GM12878 (cell line): ENCODE results near the gene PLA2G4E. TPM values are rescaled to one million over a fixed set of nuclear protein-coding genes. Genes with fewer than 3 reads are reported as not detected.

Source experiments
- ATAC-seq: fragments of 200-7000 bp; cut with Tn5 transposase; 3 replicates; pipeline ENCODE4 v1.9.1; 2020; ENCODE audit warnings: mild to moderate bottlenecking, moderate library complexity
- BruUV-seq: library from RNA; stranded (reverse); fragments of 400-500 nt; replicated peaks from 2 replicates; lab custom pipeline; 2021; lab: Mats Ljungman, UMichigan
- CTCF ChIA-PET: fragments of 300-600 bp; sonication (Branson Sonifier 250); formaldehyde crosslinking; extraction: SDS; loops from one replicate; lab custom pipeline; 2021; ENCODE audit warnings: inconsistent platforms; lab: Yijun Ruan, JAX
- POLR2A ChIA-PET: fragments of 350-600 bp; formaldehyde crosslinking; extraction: SDS; loops from one replicate; lab custom pipeline; 2021; ENCODE audit warnings: inconsistent platforms; lab: Charles Lee
- RAD21 ChIA-PET: fragments of 300-600 bp; sonication (Branson Sonifier 250); formaldehyde crosslinking; loops from one replicate; lab custom pipeline; 2023; ENCODE audit warnings: antibody characterized with exemption; ENCODE audit not compliant: unreplicated experiment; lab: Charles Lee
- SMC1A ChIA-PET: fragments of 300-600 bp; sonication (Branson Sonifier 250); formaldehyde crosslinking; loops from one replicate; lab custom pipeline; 2023; ENCODE audit not compliant: unreplicated experiment, uncharacterized antibody; lab: Charles Lee
- DNase-seq: peaks from one replicate; pipeline ENCODE4 v3.0.0-alpha.2; 2011; ENCODE audit warnings: low read depth, low spot score
- FAIRE-seq: peaks from 3 replicates; lab custom pipeline; 2011; peaks lifted over from hg19 to GRCh38; lab: Jason Lieb, UNC
- H2AFZ ChIP-seq: 2 replicates; pipeline ENCODE4 v1.6.0; 2011; ENCODE audit warnings: low read depth, low read length, control low read depth; ENCODE audit not compliant: control insufficient read depth
- H3K27ac ChIP-seq: 2 replicates; pipeline ENCODE4 v1.5.1; 2011; ENCODE audit warnings: control low read depth; ENCODE audit not compliant: control insufficient read depth, insufficient read depth
- H3K27me3 ChIP-seq, 2 experiments: replicated peaks in 1 of 2; 2 replicates each; pipeline versions ENCODE4 v1.6.0 to v1.6.1; 2011; ENCODE audit warnings: low read length in 1 of 2; ENCODE audit not compliant: control insufficient read depth in 2 of 2, insufficient read depth in 2 of 2
- H3K36me3 ChIP-seq, 2 experiments: 2 replicates each; pipeline ENCODE4 v1.5.1; 2011; ENCODE audit warnings: low read length in 1 of 2; ENCODE audit not compliant: control insufficient read depth in 2 of 2, insufficient read depth in 2 of 2
- H3K4me1 ChIP-seq: 2 replicates; pipeline ENCODE4 v1.6.1; 2011; ENCODE audit warnings: mild to moderate bottlenecking, low read length, moderate library complexity, mixed read lengths; ENCODE audit not compliant: control insufficient read depth, insufficient read depth
- H3K4me2 ChIP-seq: 2 replicates; pipeline ENCODE4 v1.6.0; 2011; ENCODE audit warnings: control low read depth; ENCODE audit not compliant: control insufficient read depth, insufficient read depth
- H3K4me3 ChIP-seq: fragments of 200-600 bp; sonication (generic); 2 replicates; pipeline ENCODE4 v1.5.1; 2016
- H3K79me2 ChIP-seq: 2 replicates; pipeline ENCODE4 v1.6.0; 2011; ENCODE audit warnings: low read length; ENCODE audit not compliant: control insufficient read depth, insufficient read depth
- H3K9ac ChIP-seq: 2 replicates; pipeline ENCODE4 v1.8.0; 2011; ENCODE audit warnings: low read length, control low read depth, mixed read lengths; ENCODE audit not compliant: control insufficient read depth, insufficient read depth
- H3K9me3 ChIP-seq: replicated peaks from 3 replicates; pipeline ENCODE4 v1.5.1; 2011; ENCODE audit warnings: mild to moderate bottlenecking, low read length; ENCODE audit not compliant: control insufficient read depth, insufficient read depth
- H4K20me1 ChIP-seq: 2 replicates; pipeline ENCODE4 v1.6.0; 2011; ENCODE audit not compliant: control insufficient read depth, insufficient read depth
- BACH1 ChIP-seq: fragments of 450-650 bp; IDR thresholded peaks from 2 replicates; pipeline ENCODE4 v1.6.1; 2017; ENCODE audit warnings: mild to moderate bottlenecking, borderline replicate concordance
- CHD4 ChIP-seq: fragments of 200-600 bp; sonication (generic); IDR thresholded peaks from 2 replicates; pipeline ENCODE4 v1.6.1; 2016; ENCODE audit warnings: mild to moderate bottlenecking
- EZH2 ChIP-seq: IDR thresholded peaks from 2 replicates; pipeline ENCODE4 v1.6.1; 2012; ENCODE audit warnings: low read depth, mild to moderate bottlenecking, control low read depth, inconsistent platforms, low read length, borderline replicate concordance; ENCODE audit not compliant: control insufficient read depth
- HCFC1 ChIP-seq: fragments of 150-350 bp; IDR thresholded peaks from 2 replicates; pipeline ENCODE4 v1.6.1; 2014; ENCODE audit warnings: low read length
- IRF3 ChIP-seq: fragments of 450-650 bp; IDR thresholded peaks from 2 replicates; pipeline ENCODE4 v1.6.1; 2014; ENCODE audit warnings: mild to moderate bottlenecking
- NFXL1 ChIP-seq: fragments of 450-650 bp; IDR thresholded peaks from 2 replicates; pipeline ENCODE4 v1.6.1; 2017; ENCODE audit warnings: antibody characterized with exemption, mild to moderate bottlenecking, borderline replicate concordance
- NFYB ChIP-seq: IDR thresholded peaks from 2 replicates; pipeline ENCODE4 v1.6.1; 2011; ENCODE audit warnings: low read depth, mild to moderate bottlenecking, low read length, improper control_type of control experiment, moderate library complexity; ENCODE audit not compliant: insufficient read depth
- RBBP5 ChIP-seq: fragments of 200-600 bp; sonication (generic); conservative IDR thresholded peaks from 2 replicates; pipeline ENCODE4 v1.6.1; 2016
- RFX5 ChIP-seq: IDR thresholded peaks from 2 replicates; pipeline ENCODE4 v1.6.1; 2011; ENCODE audit warnings: low read depth, low read length, improper control_type of control experiment
- RUNX3 ChIP-seq: IDR thresholded peaks from 2 replicates; pipeline ENCODE4 v1.6.1; 2012; ENCODE audit warnings: low read length, inconsistent platforms
- SKIL ChIP-seq: fragments of 450-650 bp; IDR thresholded peaks from 2 replicates; pipeline ENCODE4 v1.6.1; 2017; ENCODE audit warnings: mild to moderate bottlenecking, low read depth, inconsistent platforms; ENCODE audit not compliant: poor library complexity, severe bottlenecking
- STAT3 ChIP-seq: IDR thresholded peaks from 2 replicates; pipeline ENCODE4 v1.6.1; 2011; ENCODE audit warnings: low read depth, low read length, improper control_type of control experiment
- ZNF274 ChIP-seq: IDR thresholded peaks from one replicate; pipeline ENCODE4 v1.8.0; 2011; ENCODE audit not compliant: insufficient read length, insufficient read depth
- ZNF622 ChIP-seq: fragments of 450-650 bp; IDR thresholded peaks from 2 replicates; pipeline ENCODE4 v1.6.1; 2017; ENCODE audit warnings: mild to moderate bottlenecking, inconsistent platforms
- WGBS: methylation state at CpG from one replicate; pipeline ENCODE4 v1.1.6; 2016; ENCODE audit warnings: low lambda C conversion rate; ENCODE audit not compliant: insufficient replicate concordance, insufficient coverage; ENCODE audit errors: missing lambda C conversion rate; 5-methylcytosine and 5-hydroxymethylcytosine counted together
- in situ Hi-C: fragments of 300-500 bp; cut with MboI; formaldehyde crosslinking; loops from 9 replicates; pipeline ENCODE4 v1.14.3; 2018; ENCODE audit warnings: mixed read lengths
- intact Hi-C: fragments of 100-400 bp; cut with micrococcal nuclease; formaldehyde crosslinking; loops from one replicate; pipeline ENCODE4 v1.14.2; 2022; ENCODE audit not compliant: unreplicated experiment
- polyA plus RNA-seq, 11 experiments: library from polyadenylated mRNA; depleted of rRNA in 4 of 11; unstranded in 6 of 11; stranded (reverse) in 5 of 11; fragments of >200 nt; fragmentation: Nextera tagmentation in 4 of 11; fragmentation: Illumina TruSeq in 1 of 11; extraction: Ambion mirVana in 4 of 11; extraction: Trizol in 1 of 11; gene quantifications; 1 replicate in 1 of 11; 2 replicates in 10 of 11; pipeline versions ENCODE4 v1.2.1 to v1.2.3, GENCODE V29; 2011 to 2016; ENCODE audit warnings: inconsistent platforms in 2 of 11, missing spikeins in 2 of 11, low read depth in 1 of 11
- total RNA-seq, 4 experiments: library from RNA; depleted of rRNA in 3 of 4; stranded (reverse); fragments of >200 nt in 3 of 4; fragmentation: Illumina TruSeq in 1 of 4; extraction: Trizol in 1 of 4; gene quantifications; 2 replicates each; pipeline versions ENCODE4 v1.2.1 to v1.2.3, GENCODE V29; 2013 to 2021

The PLA2G4E gene
- total and polyA plus RNA-seq, 10 of the 15 experiments (the other 5 are each of a cell fraction or from before 2014, with no cell fraction given) = 0.05 to 0.32 (median 0.06) TPM; not detected in 5

- H3K9me3 ChIP-seq = no peaks in the 10 kb centered on the region
- H3K4me3 ChIP-seq = no peak overlapping the region
- ChIA-PET RAD21 (interaction anchor here (0.7 to 4.2 kb wide), 15 partner anchors 50 to 1237 kb away, joined by 3 to 38 read pairs (median 4); no protein-coding TSS in a partner anchor), POLR2A (interaction anchor here (1.1 to 1.2 kb wide), 2 partner anchors 95 to 149 kb away, joined by 3 read pairs; no protein-coding TSS in a partner anchor), CTCF (interaction anchor here (0.6 to 11.8 kb wide), 24 partner anchors 10 to 1910 kb away, joined by 3 to 137 read pairs (median 6); partner anchors contain the start of genes EHD4 and MAPKBP1), SMC1A (interaction anchor here (0.6 to 4.1 kb wide), 16 partner anchors 9 to 215 kb away, joined by 3 to 49 read pairs (median 4); partner anchors contain the start of gene MAPKBP1)
- no peaks in the 10 kb centered on the region for H3K79me2 ChIP-seq
- no peak overlapping the region for H2AFZ ChIP-seq
- no peaks in the 10 kb centered on the region; a peak in 1 of 4 replicates for H3K27me3 ChIP-seq
- TF ChIP-seq ZNF622 (no peak), STAT3 (no peak)
- H4K20me1 ChIP-seq = no peaks in the 10 kb centered on the region
- H3K4me2 ChIP-seq = no peak overlapping the region
- no peak overlapping the region for H3K9ac ChIP-seq
- no peak for FAIRE-seq
- no peaks in the 10 kb centered on the region for H3K36me3 ChIP-seq
- WGBS = 45% methylated on average over 21 of the region's 21 CpGs
- no peaks in the 10 kb centered on the region for H3K4me1 ChIP-seq
- no TSS peak for BruUV-seq
- in situ Hi-C loops = no loop called here
- no peak for DNase-seq
- intact Hi-C loops = loop anchor here (1.0 to 2.0 kb wide), 3 partner anchors 70 to 146 kb away; no protein-coding TSS in a partner anchor
- ATAC-seq = no peak
- no peak overlapping the region for H3K27ac ChIP-seq
Measured at GRCh38 chr15:41988896-41989572, 31.8 kb downstream of the PLA2G4E start.

GRCh38 chr15:41987925-41988275 lies 32.9 kb downstream of the PLA2G4E start:
- ChIA-PET POLR2A (no interaction called here), SMC1A (interaction anchor here (0.7 to 4.1 kb wide), 3 partner anchors 8 to 67 kb away, joined by 3 to 49 read pairs (median 3); no protein-coding TSS in a partner anchor), CTCF (interaction anchor here (0.7 to 11.8 kb wide), 9 partner anchors 15 to 150 kb away, joined by 3 to 137 read pairs (median 16); partner anchors contain the start of gene EHD4), RAD21 (interaction anchor here (0.9 to 4.2 kb wide), 3 partner anchors 64 to 91 kb away, joined by 3 to 38 read pairs (median 9); no protein-coding TSS in a partner anchor)
- WGBS = 37% methylated on average over 11 of the region's 11 CpGs
- no peaks in the 10 kb centered on the region for H3K9me3 ChIP-seq
- H2AFZ ChIP-seq = no peak overlapping the region
- H3K79me2 ChIP-seq = no peaks in the 10 kb centered on the region
- DNase-seq = no peak
- H3K4me1 ChIP-seq = no peaks in the 10 kb centered on the region
- no peak overlapping the region for H3K27ac ChIP-seq
- H3K4me2 ChIP-seq = no peak overlapping the region
- intact Hi-C loops = loop anchor here (2.0 kb wide), 1 partner anchor 147 kb away; no protein-coding TSS in a partner anchor
- in situ Hi-C loops = no loop called here
- no peaks in the 10 kb centered on the region for H3K36me3 ChIP-seq
- H3K9ac ChIP-seq = no peak overlapping the region
- no TSS peak for BruUV-seq
- H4K20me1 ChIP-seq = no peaks in the 10 kb centered on the region
- no peak for FAIRE-seq
- no peaks in the 10 kb centered on the region; a peak in 1 of 4 replicates for H3K27me3 ChIP-seq
- no peak overlapping the region for H3K4me3 ChIP-seq
- ATAC-seq = no peak
- TF ChIP-seq NFYB (no peak), RFX5 (no peak), EZH2 (no peak), CHD4 (no peak), RUNX3 (no peak), ZNF274 (no peak), RBBP5 (no peak), SKIL (no peak), NFXL1 (no peak), IRF3 (no peak), HCFC1 (no peak), BACH1 (no peak)
